IMR-90 (cell line): ENCODE data around the gene HDDC3. TPM values are rescaled to one million over a fixed set of nuclear protein-coding genes. Genes with fewer than 3 reads are reported as not detected.

Source experiments
- ATAC-seq: fragments of 200-7000 bp; cut with Tn5 transposase; 2 replicates; pipeline ENCODE4 v1.9.1; 2020; ENCODE audit warnings: low read depth, mild to moderate bottlenecking, moderate library complexity
- BruUV-seq: library from RNA; stranded (reverse); fragments of 400-500 nt; replicated peaks from 2 replicates; lab custom pipeline; 2021; lab: Mats Ljungman, UMichigan
- CTCF ChIA-PET: fragments of 300-600 bp; formaldehyde crosslinking; extraction: SDS; loops from one replicate; lab custom pipeline; 2021; ENCODE audit warnings: antibody characterized with exemption; lab: Yijun Ruan, JAX
- POLR2A ChIA-PET: fragments of 300-600 bp; sonication (Branson Sonifier 250); formaldehyde crosslinking; loops from one replicate; lab custom pipeline; 2022; ENCODE audit warnings: antibody characterized with exemption; ENCODE audit not compliant: unreplicated experiment; lab: Charles Lee
- DNase-seq: peaks from one replicate; pipeline ENCODE4 v3.0.0; 2013
- H2AFZ ChIP-seq: replicated peaks from 2 replicates; pipeline ENCODE3; 2013; ENCODE audit warnings: low read length, mild to moderate bottlenecking; ENCODE audit not compliant: poor library complexity
- H2AK5ac ChIP-seq: 2 replicates; pipeline ENCODE4 v1.6.1; 2013; ENCODE audit warnings: low read depth, low read length, inconsistent platforms
- H2AK9ac ChIP-seq: replicated peaks from 2 replicates; pipeline ENCODE3; 2013; ENCODE audit warnings: mild to moderate bottlenecking, low read depth, low read length, moderate library complexity; ENCODE audit not compliant: poor library complexity
- H2BK120ac ChIP-seq: 2 replicates; pipeline ENCODE4 v1.6.1; 2013; ENCODE audit warnings: low read depth, low read length, inconsistent platforms
- H2BK15ac ChIP-seq: 3 replicates; pipeline ENCODE4 v1.6.1; 2013; ENCODE audit warnings: low read depth, low read length, inconsistent platforms
- H2BK20ac ChIP-seq: 2 replicates; pipeline ENCODE4 v1.6.1; 2013; ENCODE audit warnings: low read depth, mild to moderate bottlenecking, inconsistent platforms, low read length, moderate library complexity
- H2BK5ac ChIP-seq: 2 replicates; pipeline ENCODE4 v1.6.1; 2013; ENCODE audit warnings: mild to moderate bottlenecking, low read depth, low read length, inconsistent platforms; ENCODE audit not compliant: poor library complexity, severe bottlenecking
- H3K14ac ChIP-seq: replicated peaks from 2 replicates; pipeline ENCODE4 v1.6.1; 2013; ENCODE audit warnings: low read depth, low read length, inconsistent platforms
- H3K18ac ChIP-seq: 2 replicates; pipeline ENCODE4 v1.6.1; 2013; ENCODE audit warnings: low read depth, low read length, control low read depth
- H3K23ac ChIP-seq: 2 replicates; pipeline ENCODE4 v1.6.1; 2013; ENCODE audit warnings: low read depth, low read length, inconsistent platforms
- H3K27ac ChIP-seq: 2 replicates; pipeline ENCODE4 v1.5.1; 2013; ENCODE audit warnings: mild to moderate bottlenecking, control low read depth, low read length; ENCODE audit not compliant: insufficient read depth
- H3K27me3 ChIP-seq: 2 replicates; pipeline ENCODE4 v1.6.1; 2013; ENCODE audit warnings: low read length; ENCODE audit not compliant: control insufficient read depth, insufficient read depth
- H3K36me3 ChIP-seq: 2 replicates; pipeline ENCODE4 v1.6.1; 2013; ENCODE audit warnings: low read length, mixed read lengths; ENCODE audit not compliant: control insufficient read depth, insufficient read depth
- H3K4ac ChIP-seq: 2 replicates; pipeline ENCODE4 v1.6.1; 2013; ENCODE audit warnings: low read depth, low read length, inconsistent platforms
- H3K4me1 ChIP-seq: 2 replicates; pipeline ENCODE4 v1.6.1; 2013; ENCODE audit warnings: low read length, mixed read lengths; ENCODE audit not compliant: control insufficient read depth, insufficient read depth
- H3K4me2 ChIP-seq: 2 replicates; pipeline ENCODE4 v1.6.1; 2013; ENCODE audit warnings: low read depth, mild to moderate bottlenecking, control low read depth, low read length, moderate library complexity
- H3K4me3 ChIP-seq: 2 replicates; pipeline ENCODE4 v1.5.1; 2013; ENCODE audit warnings: low read depth, mild to moderate bottlenecking, control low read depth, low read length, moderate library complexity; ENCODE audit not compliant: insufficient read depth
- H3K56ac ChIP-seq: 2 replicates; pipeline ENCODE4 v1.6.1; 2013; ENCODE audit warnings: low read length, inconsistent platforms; ENCODE audit not compliant: insufficient read depth; ENCODE audit errors: extremely low read depth
- H3K79me1 ChIP-seq, 2 experiments: 2 replicates each; pipeline ENCODE4 v1.6.1; 2013; ENCODE audit warnings: low read length in 2 of 2, inconsistent platforms in 1 of 2, low read depth in 1 of 2
- H3K9ac ChIP-seq: 2 replicates; pipeline ENCODE4 v1.6.1; 2013; ENCODE audit warnings: low read depth, low read length, control low read depth
- H3K9me1 ChIP-seq: 2 replicates; pipeline ENCODE4 v1.6.1; 2013; ENCODE audit warnings: low read length, inconsistent platforms; ENCODE audit not compliant: insufficient read depth
- H3K9me3 ChIP-seq: 2 replicates; pipeline ENCODE4 v1.6.1; 2013; ENCODE audit warnings: low read length; ENCODE audit not compliant: control insufficient read depth, insufficient read depth
- H4K20me1 ChIP-seq: 2 replicates; pipeline ENCODE4 v1.6.1; 2013; ENCODE audit warnings: low read length, inconsistent platforms; ENCODE audit not compliant: insufficient read depth
- H4K5ac ChIP-seq: 2 replicates; pipeline ENCODE4 v1.6.1; 2013; ENCODE audit warnings: mild to moderate bottlenecking, low read depth, low read length, control low read depth
- H4K8ac ChIP-seq, 2 experiments: 2 replicates each; pipeline ENCODE4 v1.6.1; 2013; ENCODE audit warnings: low read depth in 2 of 2, low read length in 2 of 2, control low read depth in 1 of 2, inconsistent platforms in 1 of 2
- H4K91ac ChIP-seq: 2 replicates; pipeline ENCODE4 v1.6.1; 2013; ENCODE audit warnings: low read depth, low read length, inconsistent platforms; ENCODE audit not compliant: insufficient read depth
- BHLHE40 ChIP-seq: fragments of 150-350 bp; IDR thresholded peaks from 2 replicates; pipeline ENCODE4 v1.6.1; 2016; ENCODE audit warnings: mild to moderate bottlenecking, low read depth, low read length
- CHD1 ChIP-seq: IDR thresholded peaks from 2 replicates; pipeline ENCODE4 v1.6.1; 2012; ENCODE audit warnings: low read depth, low read length, improper control_type of control experiment
- MAZ ChIP-seq: IDR thresholded peaks from 2 replicates; pipeline ENCODE4 v1.6.1; 2012; ENCODE audit warnings: low read depth, mild to moderate bottlenecking, low read length, improper control_type of control experiment, moderate library complexity, borderline replicate concordance
- NFE2L2 ChIP-seq: fragments of 150-350 bp; IDR thresholded peaks from 2 replicates; pipeline ENCODE4 v1.6.1; 2016; ENCODE audit warnings: low read depth, mild to moderate bottlenecking, low read length
- POLR2A ChIP-seq: IDR thresholded peaks from 2 replicates; pipeline ENCODE4 v1.6.1; 2012; ENCODE audit warnings: mild to moderate bottlenecking, low read depth, low read length
- RFX5 ChIP-seq: IDR thresholded peaks from 2 replicates; pipeline ENCODE4 v1.8.0; 2012; ENCODE audit warnings: low read depth, mild to moderate bottlenecking, low read length, moderate library complexity
- WGBS, 2 experiments: methylation state at CpG; one replicate each; pipeline versions ENCODE4 v1.1.5 to v1.1.7; 2013; ENCODE audit warnings: missing lambda C conversion rate in 2 of 2; ENCODE audit not compliant: insufficient read length in 1 of 2; ENCODE audit errors: extremely low coverage in 2 of 2; 5-methylcytosine and 5-hydroxymethylcytosine counted together
- dilution Hi-C: fragments of 300-500 bp; cut with HindIII; formaldehyde crosslinking; loops from one replicate; pipeline ENCODE4 v1.14.3; 2018; ENCODE audit warnings: low sequenced_read_pairs; ENCODE audit not compliant: unreplicated experiment
- in situ Hi-C: fragments of 300-500 bp; cut with MboI; formaldehyde crosslinking; loops from 3 replicates; pipeline ENCODE4 v1.14.3; 2019; ENCODE audit warnings: low sequenced_read_pairs, inconsistent platforms, mixed read lengths
- intact Hi-C: fragments of 100-400 bp; cut with micrococcal nuclease; formaldehyde crosslinking; loops from 2 replicates; pipeline ENCODE4 v1.10.0; 2022
- polyA plus RNA-seq, 3 experiments: library from polyadenylated mRNA; depleted of rRNA; stranded (reverse); fragments of >200 nt; gene quantifications; 2 replicates each; pipeline ENCODE4 v1.2.3, GENCODE V29; 2012; ENCODE audit warnings: low replicate concordance in 1 of 3
- total RNA-seq: library from RNA; depleted of rRNA; stranded (reverse); fragments of >200 nt; gene quantifications from 2 replicates; pipeline ENCODE4 v1.2.3, GENCODE V29; 2012
- TF ChIP-seq, protein P1 (sequence below): fragments of 150-350 bp; IDR thresholded peaks from 2 replicates; pipeline ENCODE4 v1.6.1; 2016; ENCODE audit warnings: low read depth, mild to moderate bottlenecking, low read length, moderate library complexity, borderline replicate concordance

HDDC3 gene
- total and polyA plus RNA-seq, 2 of the 4 experiments (the other 2 are of a cell fraction) = 7.9 to 10.7 TPM

DNA sequence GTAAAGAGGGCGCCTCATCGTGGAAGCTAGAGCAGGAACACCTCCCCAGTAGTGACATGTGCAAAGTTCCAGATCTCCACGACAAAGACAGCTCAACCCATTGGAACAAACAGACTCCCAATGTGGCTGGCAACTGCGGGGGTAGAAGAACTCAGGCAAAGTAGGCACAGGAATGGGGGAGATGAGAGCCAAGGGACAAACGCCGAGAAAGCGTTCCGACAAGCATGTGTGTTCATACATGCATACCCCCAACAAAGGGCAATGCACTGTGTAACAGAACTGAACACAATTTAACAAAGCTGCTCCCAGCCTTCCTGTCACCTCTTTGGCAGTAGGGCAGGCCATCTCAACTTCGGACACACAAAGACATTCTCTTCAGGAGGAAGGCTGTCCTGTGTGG lies 33.9 kb upstream of the HDDC3 start:
- Histone ChIP-seq H2AK9ac (no peak overlapping the region), H3K9me1 (0 out of 2 replicates have a peak, but pooled peaks cover 5% of the 10 kb centered on the region), H4K20me1 (no peaks in the 10 kb centered on the region), H3K79me1 (peaks cover 8 to 28% of the 10 kb centered on the region in 2 experiments), H3K56ac (no peak overlapping the region), H3K4me1 (no peaks in the 10 kb centered on the region), H3K4me2 (no peak overlapping the region), H4K8ac (no peak overlapping the region), H3K23ac (no peak overlapping the region), H2BK5ac (no peak overlapping the region), H4K91ac (no peak overlapping the region), H2AFZ (no peak overlapping the region), H3K27me3 (no peaks in the 10 kb centered on the region), H4K5ac (no peak overlapping the region), H3K4ac (no peak overlapping the region), H2AK5ac (no peak overlapping the region), H3K9me3 (no peaks in the 10 kb centered on the region), H3K4me3 (no peak overlapping the region), H3K27ac (no peak overlapping the region), H3K36me3 (peaks cover 33% of the 10 kb centered on the region), H2BK120ac (no peak overlapping the region), H3K14ac (no peak overlapping the region), H2BK15ac (no peak overlapping the region), H3K9ac (no peak overlapping the region), H2BK20ac (no peak overlapping the region), H3K18ac (no peak overlapping the region)
- 100% methylated on average over 1 of the region's 9 CpGs; no CpG with 5 or more reads in 1 of the 2 experiments for WGBS, 2 experiments
- POLR2A ChIA-PET = no interaction called here
- CTCF ChIA-PET = interaction anchor here (0.8 to 1.5 kb wide), 2 partner anchors 10 to 13 kb away, joined by 4 to 5 read pairs; no protein-coding TSS in a partner anchor
- intact Hi-C loops = no loop called here
- BruUV-seq = TSS peak; percentile 83
- DNase-seq = no peak
- TF ChIP-seq POLR2A (no peak), MAZ (no peak), NFE2L2 (no peak), CHD1 (no peak), RFX5 (no peak), BHLHE40 (no peak)
- TF ChIP-seq, protein P1, sequence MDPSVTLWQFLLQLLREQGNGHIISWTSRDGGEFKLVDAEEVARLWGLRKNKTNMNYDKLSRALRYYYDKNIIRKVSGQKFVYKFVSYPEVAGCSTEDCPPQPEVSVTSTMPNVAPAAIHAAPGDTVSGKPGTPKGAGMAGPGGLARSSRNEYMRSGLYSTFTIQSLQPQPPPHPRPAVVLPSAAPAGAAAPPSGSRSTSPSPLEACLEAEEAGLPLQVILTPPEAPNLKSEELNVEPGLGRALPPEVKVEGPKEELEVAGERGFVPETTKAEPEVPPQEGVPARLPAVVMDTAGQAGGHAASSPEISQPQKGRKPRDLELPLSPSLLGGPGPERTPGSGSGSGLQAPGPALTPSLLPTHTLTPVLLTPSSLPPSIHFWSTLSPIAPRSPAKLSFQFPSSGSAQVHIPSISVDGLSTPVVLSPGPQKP = no peak
- in situ Hi-C loops = no loop called here
- no peak for ATAC-seq
- dilution Hi-C loops = no loop called here
